HG02840 (cell line): ENCODE results near the gene MTUS2.

Experiments used
- ATAC-seq: cut with Tn5 transposase; IDR thresholded peaks from one replicate; pipeline ENCODE4 v1.9.1; 2021; ENCODE audit warnings: mild to moderate bottlenecking, moderate library complexity, moderate number of reproducible peaks; ENCODE audit not compliant: unreplicated experiment, low FRiP score

Gene MTUS2

GRCh38 chr13:29464105-29464679 lies 644.1 kb downstream of the MTUS2 start:
- no peak for ATAC-seq

- no peak for ATAC-seq
Measured at GRCh38 chr13:29465741-29466293, 645.7 kb downstream of the MTUS2 start.

GRCh38 chr13:29471551-29471950 lies 651.4 kb downstream of the MTUS2 start:
- no peak for ATAC-seq

DNA sequence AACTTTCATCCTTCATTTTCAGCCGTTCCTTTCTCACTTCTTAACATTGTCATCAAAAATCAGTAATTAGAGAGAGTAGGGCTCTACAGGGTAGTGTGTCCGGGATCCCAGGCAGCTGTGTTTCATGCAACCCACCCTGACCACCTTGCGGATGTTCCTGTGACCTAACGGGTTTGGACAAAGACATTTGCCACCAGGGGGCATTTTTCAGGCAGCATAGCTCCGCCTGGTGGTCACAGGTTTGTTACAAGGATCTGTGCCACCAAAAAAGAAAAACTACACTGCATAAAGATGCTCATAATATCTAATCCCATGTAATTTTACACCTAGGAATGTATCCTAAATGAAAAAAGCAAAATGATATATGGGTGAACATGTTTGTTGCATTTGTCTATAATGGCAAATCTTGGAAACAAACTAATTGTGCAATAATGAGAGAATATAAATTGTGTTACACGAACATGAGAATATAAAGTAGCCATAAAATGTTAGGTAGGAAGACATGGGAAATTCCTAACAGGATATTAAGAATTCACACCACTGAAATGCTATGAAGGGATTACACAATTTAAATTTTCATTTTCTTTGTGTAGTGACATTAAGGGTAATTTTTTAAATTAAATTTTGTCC lies 652.3 kb downstream of the MTUS2 start:
- no peak for ATAC-seq

- no peak for ATAC-seq
Measured at GRCh38 chr13:29473166-29473565, 653.0 kb downstream of the MTUS2 start.

DNA sequence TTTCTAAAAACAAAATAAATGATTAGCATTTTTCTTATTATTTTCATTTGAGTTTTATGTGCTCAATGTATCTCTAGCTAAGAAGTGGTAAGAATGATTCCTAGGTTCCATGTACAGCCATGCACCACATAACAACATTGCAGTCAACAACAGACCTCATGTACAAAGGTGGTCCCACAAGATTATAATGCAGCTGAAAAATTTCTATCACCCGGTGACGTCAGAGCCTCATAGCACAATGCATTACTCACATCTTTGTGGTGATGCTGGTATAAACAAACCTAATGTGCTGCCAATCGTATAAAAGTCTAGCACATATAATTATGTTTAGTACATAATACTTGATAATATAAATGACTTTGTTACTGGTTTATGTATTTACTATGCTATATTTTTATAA lies 654.9 kb downstream of the MTUS2 start:
- no peak for ATAC-seq

DNA sequence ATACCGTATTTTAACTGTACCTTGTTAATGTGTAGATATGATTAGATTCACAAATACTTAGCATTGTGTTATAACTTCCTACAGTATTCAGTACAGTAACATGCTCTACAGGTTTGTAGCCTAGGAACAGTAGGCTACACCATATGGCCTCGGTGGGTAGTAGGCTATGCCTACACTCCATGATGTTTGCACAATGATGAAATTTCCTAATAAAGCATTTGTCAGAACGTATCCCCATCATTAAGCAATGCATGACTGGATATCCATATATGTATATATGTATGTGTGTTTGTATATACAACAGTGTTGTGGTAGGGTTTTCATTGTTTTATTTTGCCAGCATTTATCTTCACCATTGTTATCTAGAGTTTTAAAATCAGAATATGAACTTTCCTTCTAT lies 655.9 kb downstream of the MTUS2 start:
- ATAC-seq, result no peak

DNA sequence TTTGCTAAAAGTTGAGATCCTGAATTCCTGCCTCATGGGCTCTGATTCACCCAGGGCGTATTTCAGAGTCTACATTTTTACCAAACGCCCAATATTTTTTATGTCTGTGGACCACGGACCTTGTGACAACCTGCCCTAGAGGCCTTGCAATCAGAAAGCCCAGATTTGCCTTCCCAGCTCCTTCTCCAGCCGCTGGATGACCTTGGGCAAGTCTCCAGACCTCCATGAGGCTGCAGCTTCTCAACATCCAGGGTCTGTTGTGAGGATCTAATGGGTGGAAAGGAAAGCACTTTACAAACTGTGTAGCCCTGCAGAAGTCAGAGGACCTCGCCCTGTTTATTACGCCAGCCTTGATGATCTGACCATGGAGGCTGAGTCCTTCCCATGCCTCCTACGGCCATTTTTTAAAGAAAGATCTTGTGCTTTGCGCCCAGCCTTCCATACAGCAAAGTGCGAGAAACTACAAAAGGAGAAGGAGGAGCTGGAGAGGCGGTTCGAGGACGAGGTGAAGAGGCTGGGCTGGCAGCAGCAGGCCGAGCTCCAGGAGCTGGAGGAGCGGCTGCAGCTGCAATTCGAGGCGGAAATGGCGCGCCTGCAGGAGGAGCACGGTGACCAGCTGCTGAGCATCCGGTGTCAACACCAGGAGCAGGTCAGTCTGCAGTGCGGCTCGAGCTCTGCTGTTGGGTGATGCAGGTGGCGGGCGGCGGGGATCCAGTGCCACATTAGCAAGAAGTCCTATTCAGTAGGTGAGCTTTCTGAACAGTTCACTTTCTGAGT lies 659.8 kb downstream of the MTUS2 start:
- no peak for ATAC-seq

- no peak for ATAC-seq
Measured at GRCh38 chr13:29480893-29481525, 660.9 kb downstream of the MTUS2 start.

DNA sequence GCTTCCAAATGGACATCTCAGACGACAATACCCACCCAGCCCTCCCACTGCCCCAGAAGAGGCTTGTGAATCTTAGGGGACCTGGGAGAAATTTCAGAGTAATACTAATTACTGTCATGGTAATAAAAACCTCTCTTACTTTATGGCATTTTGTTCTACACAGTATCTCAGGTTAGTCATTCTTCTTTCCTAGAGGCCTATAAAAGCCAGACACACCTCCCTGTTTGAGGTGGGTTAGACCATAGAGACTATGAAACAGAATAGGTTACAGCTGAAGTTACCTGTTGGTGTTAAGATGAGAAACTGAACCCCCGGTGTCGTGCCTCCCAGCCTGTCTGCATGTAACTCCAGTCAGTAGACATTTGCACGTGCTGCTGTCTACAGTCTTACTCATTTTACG lies 661.5 kb downstream of the MTUS2 start:
- no peak for ATAC-seq

- ATAC-seq, result no peak
Measured at GRCh38 chr13:29482504-29482903, 662.4 kb downstream of the MTUS2 start.

GRCh38 chr13:29483211-29483610 lies 663.1 kb downstream of the MTUS2 start:
- no peak for ATAC-seq

- ATAC-seq, result no peak
Measured at GRCh38 chr13:29483623-29484022, 663.5 kb downstream of the MTUS2 start.

GRCh38 chr13:29484236-29484635 lies 664.1 kb downstream of the MTUS2 start:
- no peak for ATAC-seq

GRCh38 chr13:29484796-29485195 lies 664.7 kb downstream of the MTUS2 start:
- ATAC-seq, result no peak

- no peak for ATAC-seq
Measured at GRCh38 chr13:29486551-29486950, 666.4 kb downstream of the MTUS2 start.

DNA sequence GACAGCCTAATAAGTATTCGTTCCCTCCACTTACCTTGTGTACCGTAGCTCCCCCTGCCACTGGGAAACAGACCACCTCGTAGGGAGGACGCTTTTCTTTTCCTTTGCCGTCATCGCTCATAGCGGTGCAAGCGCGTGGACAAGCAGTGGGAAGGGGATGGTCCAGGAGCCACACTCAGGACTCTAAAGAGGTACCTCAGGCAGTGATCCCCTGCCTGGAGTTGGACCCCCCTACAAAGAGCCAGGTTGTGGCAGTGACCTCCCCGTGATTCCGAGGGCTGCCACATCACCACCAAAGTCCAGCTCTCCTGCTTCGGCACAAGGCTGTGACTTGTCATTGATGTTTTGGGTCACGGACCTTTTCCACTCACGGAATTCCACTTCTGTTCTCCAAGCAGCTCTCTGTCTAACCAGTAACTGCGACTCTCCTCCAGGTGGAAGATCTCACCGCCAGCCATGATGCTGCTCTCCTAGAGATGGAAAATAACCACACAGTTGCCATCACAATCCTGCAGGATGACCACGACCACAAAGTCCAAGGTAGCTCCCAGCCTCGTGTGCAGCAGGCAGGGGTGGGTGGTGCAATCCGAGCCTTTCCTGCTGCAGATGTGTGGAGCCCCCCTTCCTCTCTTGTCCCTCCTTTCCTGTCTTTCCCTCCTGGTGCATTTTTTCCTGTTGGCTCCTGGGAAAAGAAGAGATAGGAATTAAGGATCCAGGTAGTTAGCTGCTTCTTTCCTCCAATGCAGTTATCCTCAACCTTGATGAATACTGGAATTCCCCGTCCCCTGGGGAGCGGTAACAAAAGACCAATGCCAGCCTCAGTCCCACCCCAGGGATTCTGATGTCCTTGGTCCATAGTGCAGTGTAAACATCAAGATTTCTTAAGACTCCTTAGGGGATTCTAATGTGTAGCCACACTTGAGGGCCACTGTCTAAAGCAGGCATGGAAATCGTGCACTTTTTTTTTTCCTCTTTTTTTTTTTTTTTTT lies 667.6 kb downstream of the MTUS2 start:
- no peak for ATAC-seq

GRCh38 chr13:29489650-29490560 lies 669.8 kb downstream of the MTUS2 start:
- no peak for ATAC-seq

DNA sequence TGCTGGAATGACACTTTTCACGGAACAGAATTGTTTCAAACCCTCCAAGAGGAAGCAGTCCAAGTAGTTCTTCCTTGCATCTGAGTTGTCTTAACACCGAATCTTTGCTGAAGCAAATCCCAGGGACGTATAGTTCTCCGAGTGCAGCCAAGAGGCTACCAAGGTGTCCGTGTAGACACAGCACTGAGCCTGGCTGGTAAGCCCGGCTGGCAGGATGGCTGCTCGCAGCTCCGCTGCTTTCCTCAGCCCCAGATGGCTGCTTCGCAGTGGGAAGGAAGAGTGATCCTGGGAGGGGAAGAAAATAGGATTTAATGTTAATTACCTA lies 670.4 kb downstream of the MTUS2 start:
- no peak for ATAC-seq
